Measurements from ENCODE around the gene FLT1. TPM values are rescaled to one million over a fixed set of nuclear protein-coding genes. Genes with fewer than 3 reads are reported as not detected.
A peak's percentile ranks its signal among the peaks of the same experiment; 100 is the strongest.

Gene FLT1, protein sequence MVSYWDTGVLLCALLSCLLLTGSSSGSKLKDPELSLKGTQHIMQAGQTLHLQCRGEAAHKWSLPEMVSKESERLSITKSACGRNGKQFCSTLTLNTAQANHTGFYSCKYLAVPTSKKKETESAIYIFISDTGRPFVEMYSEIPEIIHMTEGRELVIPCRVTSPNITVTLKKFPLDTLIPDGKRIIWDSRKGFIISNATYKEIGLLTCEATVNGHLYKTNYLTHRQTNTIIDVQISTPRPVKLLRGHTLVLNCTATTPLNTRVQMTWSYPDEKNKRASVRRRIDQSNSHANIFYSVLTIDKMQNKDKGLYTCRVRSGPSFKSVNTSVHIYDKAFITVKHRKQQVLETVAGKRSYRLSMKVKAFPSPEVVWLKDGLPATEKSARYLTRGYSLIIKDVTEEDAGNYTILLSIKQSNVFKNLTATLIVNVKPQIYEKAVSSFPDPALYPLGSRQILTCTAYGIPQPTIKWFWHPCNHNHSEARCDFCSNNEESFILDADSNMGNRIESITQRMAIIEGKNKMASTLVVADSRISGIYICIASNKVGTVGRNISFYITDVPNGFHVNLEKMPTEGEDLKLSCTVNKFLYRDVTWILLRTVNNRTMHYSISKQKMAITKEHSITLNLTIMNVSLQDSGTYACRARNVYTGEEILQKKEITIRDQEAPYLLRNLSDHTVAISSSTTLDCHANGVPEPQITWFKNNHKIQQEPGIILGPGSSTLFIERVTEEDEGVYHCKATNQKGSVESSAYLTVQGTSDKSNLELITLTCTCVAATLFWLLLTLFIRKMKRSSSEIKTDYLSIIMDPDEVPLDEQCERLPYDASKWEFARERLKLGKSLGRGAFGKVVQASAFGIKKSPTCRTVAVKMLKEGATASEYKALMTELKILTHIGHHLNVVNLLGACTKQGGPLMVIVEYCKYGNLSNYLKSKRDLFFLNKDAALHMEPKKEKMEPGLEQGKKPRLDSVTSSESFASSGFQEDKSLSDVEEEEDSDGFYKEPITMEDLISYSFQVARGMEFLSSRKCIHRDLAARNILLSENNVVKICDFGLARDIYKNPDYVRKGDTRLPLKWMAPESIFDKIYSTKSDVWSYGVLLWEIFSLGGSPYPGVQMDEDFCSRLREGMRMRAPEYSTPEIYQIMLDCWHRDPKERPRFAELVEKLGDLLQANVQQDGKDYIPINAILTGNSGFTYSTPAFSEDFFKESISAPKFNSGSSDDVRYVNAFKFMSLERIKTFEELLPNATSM (N-terminal part only)
- 10 to 100 TPM; 21.7 to 27.4 TPM for total RNA-seq

DNA sequence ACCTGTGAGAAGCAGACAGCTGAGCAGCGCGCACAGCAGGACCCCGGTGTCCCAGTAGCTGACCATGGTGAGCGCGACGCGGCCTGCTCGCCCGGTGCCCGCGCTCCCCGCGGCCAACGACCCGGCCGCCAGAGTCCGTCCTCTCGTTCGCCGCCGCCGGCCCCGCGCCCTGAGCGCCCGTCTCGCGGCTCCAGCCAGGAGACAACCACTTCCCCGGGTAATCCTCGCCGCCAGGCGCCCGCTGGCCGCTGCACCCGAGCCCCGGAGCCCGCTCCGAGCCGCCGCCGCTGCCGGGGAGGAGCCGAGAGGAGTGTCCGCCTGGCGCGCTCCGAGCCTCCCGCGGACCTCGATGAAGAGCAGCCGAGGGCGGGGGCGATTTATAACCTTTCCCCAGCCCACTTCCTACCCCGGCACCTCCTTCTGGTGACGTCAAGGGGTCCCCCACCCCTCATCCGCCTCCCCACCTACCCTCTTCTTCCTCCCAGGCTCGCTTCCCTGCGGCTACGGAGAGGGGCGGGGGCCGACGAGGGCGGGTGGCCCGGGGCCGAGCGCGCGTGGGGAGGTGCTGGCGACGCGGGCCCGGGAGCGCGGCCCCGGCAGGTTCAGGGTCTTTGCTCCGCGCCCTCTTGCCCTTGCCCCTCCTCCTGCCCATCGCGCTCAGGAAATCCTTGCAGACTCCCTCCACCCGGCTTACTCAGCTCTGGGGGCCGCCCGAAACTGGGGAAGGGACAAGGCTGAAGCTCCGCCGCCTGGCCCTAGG, at the start of gene FLT1:
FLT1 (minus strand) TSS at position 351 of the 760 bp plus-strand sequence; CDS start at position 66, 285 bp downstream.
- peaks cover 35% of the 10 kb centered on the region for H3K27me3 Mint-ChIP-seq
- H3K9me3 Mint-ChIP-seq (ENCODE audit: low read depth), result no peaks in the 10 kb centered on the region
- peak within 1 kb of the TSS; percentile 76 for H3K4me3 Mint-ChIP-seq
- H3K36me3 Mint-ChIP-seq (ENCODE audit: low read depth), result peaks cover 7% of the 10 kb centered on the region
- peak within 1 kb of the TSS; percentile 22 for H3K27ac Mint-ChIP-seq
- CTCF ChIA-PET, result no interaction called here
- ATAC-seq (peak; percentile 55), DNase-seq (peak; percentile 69)
- H3K4me1 Mint-ChIP-seq, result peaks cover 23% of the 10 kb centered on the region
- POLR2A ChIA-PET, result interaction anchor here (0.8 kb wide), 1 partner anchor 164 kb away, joined by 3 read pairs; the partner anchor contains the start of gene POMP
- intact Hi-C loops (cut with DNase I, micrococcal nuclease), result loop anchor here in 1 of 2 experiments (1.0 to 2.0 kb wide), 2 partner anchors 38 to 141 kb away; no protein-coding TSS in a partner anchor

DNA sequence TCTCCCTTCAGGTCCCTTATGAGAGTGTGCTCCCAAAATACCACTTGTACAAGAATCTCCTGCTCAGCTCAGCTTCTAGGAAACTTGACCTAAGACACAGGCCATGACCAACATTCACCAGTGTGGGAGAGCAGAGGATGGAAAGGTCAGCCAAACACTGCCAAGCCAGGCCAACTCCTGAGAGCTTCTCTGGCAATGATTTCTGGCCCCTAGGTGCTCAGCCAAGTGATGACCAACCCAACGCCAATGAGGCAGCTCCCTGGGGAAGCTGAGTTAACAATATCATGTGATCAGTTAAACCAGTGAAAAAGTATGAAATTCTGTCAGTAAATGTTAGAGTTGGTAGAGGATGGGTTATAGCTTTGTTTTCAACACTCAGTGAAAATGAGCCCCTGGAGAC, 49.1 kb upstream of the FLT1 start:
- ChIA-PET POLR2A (no interaction called here), CTCF (no interaction called here)
- no peak overlapping the region for H3K4me3 Mint-ChIP-seq
- peaks cover 2% of the 10 kb centered on the region for H3K36me3 Mint-ChIP-seq (ENCODE audit: low read depth)
- intact Hi-C loops (cut with DNase I, micrococcal nuclease), result loop anchor here in 1 of 2 experiments (5.0 kb wide), 1 partner anchor 93 kb away; no protein-coding TSS in a partner anchor
- H3K27ac Mint-ChIP-seq, result no peak overlapping the region
- ATAC-seq (no peak), DNase-seq (no peak)
- peaks cover 19% of the 10 kb centered on the region for H3K9me3 Mint-ChIP-seq (ENCODE audit: low read depth)
- H3K4me1 Mint-ChIP-seq, result peaks cover 36% of the 10 kb centered on the region
- H3K27me3 Mint-ChIP-seq, result peaks cover 18% of the 10 kb centered on the region

DNA sequence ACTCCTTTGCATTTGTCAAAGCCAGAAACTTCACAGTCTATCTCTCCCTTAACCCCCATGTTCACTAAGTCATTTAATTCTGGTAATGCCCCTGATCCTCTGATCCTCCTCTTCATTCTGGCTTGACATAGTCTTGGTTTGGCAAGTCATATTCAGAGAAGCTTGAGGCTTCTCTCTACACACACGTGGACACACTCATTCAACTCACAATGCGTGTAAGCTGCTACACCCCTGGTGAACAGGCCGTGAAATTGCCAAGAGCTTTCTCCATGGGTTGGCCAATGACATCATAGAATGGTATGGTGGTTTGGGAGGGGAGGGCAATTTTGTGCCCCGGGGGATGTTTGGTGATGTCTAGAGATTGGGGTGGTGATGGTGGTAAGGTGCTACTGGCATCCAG, 47.9 kb upstream of the FLT1 start:
- peak; percentile 24 for ATAC-seq
- H3K27ac Mint-ChIP-seq, result peak overlapping the region; percentile 27
- peaks cover 19% of the 10 kb centered on the region for H3K9me3 Mint-ChIP-seq (ENCODE audit: low read depth)
- intact Hi-C loops (cut with DNase I, micrococcal nuclease), result loop anchor here in 1 of 2 experiments (5.0 kb wide), 1 partner anchor 94 kb away; no protein-coding TSS in a partner anchor
- CTCF ChIA-PET, result interaction anchor here (0.6 to 0.7 kb wide), 2 partner anchors 507 to 654 kb away, joined by 3 read pairs; no protein-coding TSS in a partner anchor
- peaks cover 17% of the 10 kb centered on the region for H3K27me3 Mint-ChIP-seq
- H3K36me3 Mint-ChIP-seq (ENCODE audit: low read depth), result peaks cover 2% of the 10 kb centered on the region
- peaks cover 41% of the 10 kb centered on the region for H3K4me1 Mint-ChIP-seq
- DNase-seq, result peak; percentile 27
- POLR2A ChIA-PET, result no interaction called here
- H3K4me3 Mint-ChIP-seq, result no peak overlapping the region

DNA sequence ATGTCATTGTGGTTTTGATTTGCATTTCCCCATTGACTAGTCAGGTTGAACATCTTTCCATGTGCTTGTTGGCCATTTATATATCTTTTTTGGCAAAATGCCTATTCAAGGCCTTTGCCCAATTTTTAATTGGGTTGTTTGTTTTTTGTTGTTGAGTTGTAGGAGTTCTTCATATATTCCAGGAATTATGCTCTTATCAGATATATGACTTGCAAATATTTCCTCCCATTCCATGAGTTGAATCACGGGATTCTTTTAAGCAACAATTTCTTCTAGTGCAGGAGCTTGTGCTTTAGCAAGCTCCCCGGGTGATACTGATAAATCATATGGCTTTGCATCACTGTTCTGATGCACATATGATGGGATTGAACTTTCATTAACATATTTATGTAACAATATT, 47.0 kb upstream of the FLT1 start:
- DNase-seq (no peak), ATAC-seq (no peak)
- intact Hi-C loops (cut with DNase I, micrococcal nuclease), result loop anchor here (2.0 to 5.0 kb wide), 2 partner anchors 69 to 95 kb away; no protein-coding TSS in a partner anchor
- ChIA-PET POLR2A (no interaction called here), CTCF (interaction anchor here (1.0 kb wide), 1 partner anchor 9 kb away, joined by 3 read pairs; no protein-coding TSS in a partner anchor)
- H3K4me3 Mint-ChIP-seq, result no peak overlapping the region
- H3K27ac Mint-ChIP-seq, result no peak overlapping the region
- peaks cover 41% of the 10 kb centered on the region for H3K4me1 Mint-ChIP-seq
- peaks cover 19% of the 10 kb centered on the region for H3K9me3 Mint-ChIP-seq (ENCODE audit: low read depth)
- peaks cover 15% of the 10 kb centered on the region for H3K27me3 Mint-ChIP-seq
- H3K36me3 Mint-ChIP-seq (ENCODE audit: low read depth), result peaks cover 2% of the 10 kb centered on the region

DNA sequence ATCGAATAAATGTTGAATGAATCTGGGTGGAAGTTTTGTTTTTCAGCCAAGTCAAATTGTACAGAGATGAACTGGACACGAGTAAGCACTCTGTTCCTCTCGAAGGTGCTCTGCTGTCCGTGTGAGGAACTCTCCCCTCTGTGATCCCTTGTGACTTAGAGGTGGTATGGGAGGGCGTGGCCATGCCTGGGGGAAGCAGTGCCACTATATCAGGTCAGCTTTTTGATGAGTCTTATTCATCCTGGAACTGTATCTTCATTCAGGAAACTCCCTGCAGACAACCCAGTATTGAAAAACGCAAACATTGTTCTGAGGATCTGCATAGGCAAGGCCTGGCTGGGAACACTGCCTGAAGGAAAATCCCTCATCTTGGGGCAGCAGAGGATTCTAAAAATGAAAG, 45.7 kb upstream of the FLT1 start:
- ChIA-PET CTCF (interaction anchor here (1.3 kb wide), 1 partner anchor 217 kb away, joined by 3 read pairs; no protein-coding TSS in a partner anchor), POLR2A (no interaction called here)
- H3K27ac Mint-ChIP-seq, result peak overlapping the region; percentile 83
- DNase-seq, result peak; percentile 56
- H3K27me3 Mint-ChIP-seq, result peaks cover 25% of the 10 kb centered on the region
- intact Hi-C loops (cut with DNase I, micrococcal nuclease), result loop anchor here (1.0 to 5.0 kb wide), 3 partner anchors 34 to 97 kb away; no protein-coding TSS in a partner anchor
- peaks cover 22% of the 10 kb centered on the region for H3K9me3 Mint-ChIP-seq (ENCODE audit: low read depth)
- H3K4me1 Mint-ChIP-seq, result peaks cover 41% of the 10 kb centered on the region
- peak; percentile 62 for ATAC-seq
- H3K36me3 Mint-ChIP-seq (ENCODE audit: low read depth), result peaks cover 2% of the 10 kb centered on the region
- H3K4me3 Mint-ChIP-seq, result peak overlapping the region; percentile 6

DNA sequence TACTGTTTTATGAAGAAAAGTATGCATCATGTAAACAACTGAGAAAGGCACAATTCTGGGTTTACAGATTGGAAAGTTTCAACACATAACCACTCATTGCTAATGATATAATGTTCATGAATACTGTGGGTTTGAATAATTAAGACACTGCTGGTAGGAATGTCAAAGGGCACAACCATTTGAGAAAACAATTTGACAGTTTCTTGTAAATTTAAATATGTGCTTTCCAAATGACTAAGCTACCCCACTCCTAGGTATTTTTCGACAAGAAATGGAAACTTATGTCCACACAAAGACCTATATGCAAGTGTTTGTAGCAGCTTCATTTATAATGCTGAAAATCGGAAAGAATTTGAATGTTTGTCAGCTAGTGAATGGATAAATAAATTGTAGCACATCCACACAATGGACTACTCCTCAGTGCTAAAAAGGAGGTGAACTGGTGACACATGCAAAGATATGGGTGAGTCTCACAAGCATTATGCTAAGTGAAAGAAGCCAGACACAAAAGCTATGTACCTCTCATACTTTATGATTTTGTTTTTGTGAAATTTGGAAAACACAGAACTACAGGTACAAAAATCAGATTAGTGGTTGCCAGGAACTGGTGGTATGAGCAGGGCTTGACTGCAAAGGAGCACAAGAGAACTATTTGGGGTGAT, 44.8 kb upstream of the FLT1 start:
- CTCF ChIA-PET, result interaction anchor here (0.9 to 1.3 kb wide), 2 partner anchors 11 to 216 kb away, joined by 3 read pairs; no protein-coding TSS in a partner anchor
- DNase-seq (no peak), ATAC-seq (peak; percentile 49)
- POLR2A ChIA-PET, result interaction anchor here (0.6 kb wide), 1 partner anchor 75 kb away, joined by 7 read pairs; no protein-coding TSS in a partner anchor
- H3K36me3 Mint-ChIP-seq (ENCODE audit: low read depth), result peaks cover 2% of the 10 kb centered on the region
- H3K27ac Mint-ChIP-seq, result peak overlapping the region; percentile 83
- H3K9me3 Mint-ChIP-seq (ENCODE audit: low read depth), result peaks cover 22% of the 10 kb centered on the region
- intact Hi-C loops (cut with DNase I, micrococcal nuclease), result loop anchor here (1.0 to 5.0 kb wide), 4 partner anchors 15 to 98 kb away; no protein-coding TSS in a partner anchor
- H3K4me1 Mint-ChIP-seq, result peaks cover 41% of the 10 kb centered on the region
- peak overlapping the region; percentile 6 for H3K4me3 Mint-ChIP-seq
- H3K27me3 Mint-ChIP-seq, result peaks cover 29% of the 10 kb centered on the region

DNA sequence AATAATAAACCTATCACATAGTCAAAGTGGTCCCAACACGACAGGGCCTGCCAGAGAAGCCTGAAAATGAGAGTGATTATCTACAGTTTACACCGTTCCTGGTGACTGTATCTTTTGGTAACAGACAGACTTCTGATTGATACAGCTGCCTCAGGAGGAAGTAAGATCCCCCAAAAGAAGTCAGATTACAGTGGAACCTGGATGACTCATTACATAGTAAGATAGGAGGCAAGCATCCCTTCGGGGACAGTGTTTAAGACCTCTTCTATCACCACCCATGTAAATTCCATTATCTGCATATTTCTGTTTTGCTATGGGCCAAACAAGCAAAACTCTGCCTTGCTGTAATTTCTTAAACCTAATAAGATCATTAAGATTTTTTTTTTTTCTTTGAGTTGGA, 44.0 kb upstream of the FLT1 start:
- intact Hi-C loops (cut with DNase I, micrococcal nuclease), result loop anchor here in 1 of 2 experiments (1.0 kb wide), 1 partner anchor 15 kb away; no protein-coding TSS in a partner anchor
- Mint-ChIP-seq H3K9me3 (ENCODE audit: low read depth) (peaks cover 14% of the 10 kb centered on the region), H3K27ac (peak overlapping the region; percentile 26), H3K36me3 (ENCODE audit: low read depth) (peaks cover 2% of the 10 kb centered on the region), H3K27me3 (peaks cover 30% of the 10 kb centered on the region), H3K4me3 (no peak overlapping the region), H3K4me1 (peaks cover 41% of the 10 kb centered on the region)
- DNase-seq (no peak), ATAC-seq (peak; percentile 15)
- ChIA-PET CTCF (no interaction called here), POLR2A (no interaction called here)

DNA sequence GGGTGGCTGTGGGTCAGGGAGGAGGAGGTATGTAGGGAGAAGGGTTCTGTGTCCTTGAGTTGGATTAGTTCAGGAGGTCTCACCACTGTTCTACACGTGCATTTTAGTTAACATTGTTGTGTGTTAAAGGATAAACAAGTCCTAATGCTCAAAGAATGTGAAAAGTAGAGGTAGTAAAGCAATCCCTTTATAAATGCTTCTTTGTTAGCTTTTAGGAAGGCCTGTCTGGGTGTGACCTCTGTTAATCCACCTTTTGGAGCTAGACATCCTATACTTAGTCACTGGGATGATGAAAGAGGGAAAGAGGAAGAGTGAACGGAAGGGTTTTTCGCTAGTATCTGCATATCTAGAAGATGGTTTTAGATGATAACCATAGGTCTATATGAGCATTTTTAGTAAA, 42.2 kb upstream of the FLT1 start:
- ATAC-seq (no peak), DNase-seq (no peak)
- no peak overlapping the region for H3K27ac Mint-ChIP-seq
- no peaks in the 10 kb centered on the region for H3K36me3 Mint-ChIP-seq (ENCODE audit: low read depth)
- POLR2A ChIA-PET, result no interaction called here
- H3K27me3 Mint-ChIP-seq, result peaks cover 35% of the 10 kb centered on the region
- intact Hi-C loops (cut with DNase I, micrococcal nuclease), result no loop called here
- CTCF ChIA-PET, result interaction anchor here (0.7 kb wide), 1 partner anchor 18 kb away, joined by 3 read pairs; no protein-coding TSS in a partner anchor
- H3K9me3 Mint-ChIP-seq (ENCODE audit: low read depth), result peaks cover 3% of the 10 kb centered on the region
- peaks cover 32% of the 10 kb centered on the region for H3K4me1 Mint-ChIP-seq
- H3K4me3 Mint-ChIP-seq, result no peak overlapping the region

DNA sequence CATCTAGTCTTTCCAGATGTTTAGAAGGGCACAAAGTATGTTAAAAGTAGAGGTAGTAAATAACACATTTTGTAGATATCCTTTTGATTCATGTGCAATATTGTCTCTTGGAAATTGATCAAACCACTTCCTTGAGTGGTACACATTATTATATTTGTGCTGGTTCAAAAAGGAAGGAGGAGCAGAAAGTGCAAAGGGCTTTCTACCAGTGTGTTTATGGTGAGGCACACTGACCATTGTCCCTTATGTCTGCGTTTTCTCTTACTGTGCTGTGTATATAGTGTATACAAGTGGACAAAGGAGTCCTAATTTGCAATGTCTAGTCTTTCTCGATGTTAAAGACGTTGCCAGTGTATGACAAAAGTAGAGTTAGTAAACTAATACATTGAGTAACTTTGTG, 41.4 kb upstream of the FLT1 start:
- ATAC-seq (no peak), DNase-seq (no peak)
- ChIA-PET POLR2A (no interaction called here), CTCF (no interaction called here)
- peaks cover 35% of the 10 kb centered on the region for H3K27me3 Mint-ChIP-seq
- H3K27ac Mint-ChIP-seq, result no peak overlapping the region
- H3K36me3 Mint-ChIP-seq (ENCODE audit: low read depth), result no peaks in the 10 kb centered on the region
- intact Hi-C loops (cut with DNase I, micrococcal nuclease), result no loop called here
- H3K4me3 Mint-ChIP-seq, result no peak overlapping the region
- H3K4me1 Mint-ChIP-seq, result peaks cover 27% of the 10 kb centered on the region
- H3K9me3 Mint-ChIP-seq (ENCODE audit: low read depth), result peaks cover 3% of the 10 kb centered on the region

DNA sequence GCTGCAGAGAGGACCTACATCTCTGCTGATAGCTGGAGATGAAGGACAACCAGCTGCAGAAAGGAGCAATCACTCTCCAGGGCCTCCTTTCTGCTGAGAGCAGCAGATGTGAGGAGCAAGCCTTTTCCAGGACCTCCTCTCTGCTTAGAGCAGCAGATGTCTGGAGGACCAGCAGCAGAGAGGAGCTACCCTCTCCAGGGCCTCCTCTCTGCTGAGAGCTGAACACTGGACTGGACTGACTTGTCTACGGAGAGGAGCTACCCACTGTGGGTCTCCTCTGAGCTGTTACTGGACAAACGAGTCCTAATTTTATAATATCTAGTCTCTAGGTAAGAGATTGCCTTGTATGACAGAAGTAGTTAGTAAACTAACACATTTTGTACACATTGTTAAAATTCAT, 40.8 kb upstream of the FLT1 start:
- peaks cover 22% of the 10 kb centered on the region for H3K4me1 Mint-ChIP-seq
- H3K9me3 Mint-ChIP-seq (ENCODE audit: low read depth), result peaks cover 3% of the 10 kb centered on the region
- ATAC-seq (no peak), DNase-seq (no peak)
- no peak overlapping the region for H3K27ac Mint-ChIP-seq
- ChIA-PET CTCF (interaction anchor here (0.8 kb wide), 1 partner anchor 68 kb away, joined by 4 read pairs; no protein-coding TSS in a partner anchor), POLR2A (no interaction called here)
- intact Hi-C loops (cut with DNase I, micrococcal nuclease), result no loop called here
- H3K4me3 Mint-ChIP-seq, result no peak overlapping the region
- H3K36me3 Mint-ChIP-seq (ENCODE audit: low read depth), result no peaks in the 10 kb centered on the region
- peaks cover 35% of the 10 kb centered on the region for H3K27me3 Mint-ChIP-seq

Measured in activated CD4-positive, alpha-beta T cell treated with anti-CD3 and anti-CD28 coated beads for 36 hours (primary cell).